Memory B cell (primary cell): ENCODE results near the gene BEAN1.

Experiments
- ATAC-seq: fragments of 150-1000 bp; cut with Tn5 transposase; 2 replicates; pipeline ENCODE4 v1.10.0; 2021; ENCODE audit warnings: low read depth, mild to moderate bottlenecking, moderate library complexity
- DNase-seq, 2 donors: peaks; one replicate each; pipeline ENCODE4 v3.0.0; 2022; ENCODE audit warnings: low spot score in 2 of 2
- H3K27ac Mint-ChIP-seq: one replicate; pipeline ENCODE4 v1.8.0; 2022; ENCODE audit warnings: mild to moderate bottlenecking, moderate library complexity, mixed read lengths
- H3K27me3 Mint-ChIP-seq: one replicate; pipeline ENCODE4 v1.8.0; 2022; ENCODE audit warnings: mixed read lengths
- H3K36me3 Mint-ChIP-seq: one replicate; pipeline ENCODE4 v1.8.0; 2022; ENCODE audit warnings: mild to moderate bottlenecking, mixed read lengths
- H3K4me1 Mint-ChIP-seq: one replicate; pipeline ENCODE4 v1.8.0; 2022; ENCODE audit warnings: mixed read lengths
- H3K4me3 Mint-ChIP-seq: one replicate; pipeline ENCODE4 v1.8.0; 2022; ENCODE audit warnings: mild to moderate bottlenecking, moderate library complexity, mixed read lengths
- H3K9me3 Mint-ChIP-seq: one replicate; pipeline ENCODE4 v1.8.0; 2022; ENCODE audit warnings: mixed read lengths

Gene BEAN1

DNA sequence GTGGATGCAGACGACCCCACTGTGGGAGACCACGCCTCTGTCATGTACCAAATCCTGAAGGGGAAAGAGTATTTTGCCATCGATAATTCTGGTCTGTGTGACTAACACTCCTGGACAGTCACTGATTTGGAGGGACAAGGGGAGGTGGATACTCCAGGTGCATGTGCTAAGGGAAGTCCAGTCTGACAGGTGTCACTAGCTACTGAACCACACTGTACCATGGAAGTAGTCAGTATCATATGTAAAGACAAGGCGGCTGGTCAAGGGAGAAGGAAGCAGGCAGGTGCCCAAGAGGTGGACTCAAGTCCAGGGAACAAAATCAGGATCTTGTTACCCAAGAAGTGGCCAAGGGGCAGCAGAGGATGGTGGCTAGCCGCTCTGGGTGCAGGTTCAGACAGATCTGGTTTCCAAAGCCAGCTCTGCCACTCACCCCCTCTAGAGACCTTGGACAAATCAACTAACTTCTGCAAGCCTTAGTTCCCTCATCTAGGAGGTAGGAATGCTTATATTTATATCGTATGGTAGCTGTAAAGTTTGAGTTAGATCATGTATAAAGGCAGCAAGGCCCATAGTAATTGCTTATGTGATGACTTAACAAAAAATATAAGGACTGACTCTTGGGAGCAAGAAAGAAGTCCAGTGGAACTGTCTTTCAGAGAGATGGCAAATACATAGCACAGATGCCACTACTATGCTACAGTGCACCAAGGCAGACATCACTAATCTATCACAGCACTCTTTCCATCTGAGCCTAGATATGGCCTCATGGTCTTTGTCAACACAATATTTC is 38.5 kb upstream of the BEAN1 start:
- no peaks in the 10 kb centered on the region for H3K9me3 Mint-ChIP-seq
- DNase-seq = no peak
- H3K27me3 Mint-ChIP-seq = peaks cover 10% of the 10 kb centered on the region
- H3K36me3 Mint-ChIP-seq = no peaks in the 10 kb centered on the region
- no peak for ATAC-seq
- H3K4me3 Mint-ChIP-seq = no peak overlapping the region
- no peaks in the 10 kb centered on the region for H3K4me1 Mint-ChIP-seq
- no peak overlapping the region for H3K27ac Mint-ChIP-seq

DNA sequence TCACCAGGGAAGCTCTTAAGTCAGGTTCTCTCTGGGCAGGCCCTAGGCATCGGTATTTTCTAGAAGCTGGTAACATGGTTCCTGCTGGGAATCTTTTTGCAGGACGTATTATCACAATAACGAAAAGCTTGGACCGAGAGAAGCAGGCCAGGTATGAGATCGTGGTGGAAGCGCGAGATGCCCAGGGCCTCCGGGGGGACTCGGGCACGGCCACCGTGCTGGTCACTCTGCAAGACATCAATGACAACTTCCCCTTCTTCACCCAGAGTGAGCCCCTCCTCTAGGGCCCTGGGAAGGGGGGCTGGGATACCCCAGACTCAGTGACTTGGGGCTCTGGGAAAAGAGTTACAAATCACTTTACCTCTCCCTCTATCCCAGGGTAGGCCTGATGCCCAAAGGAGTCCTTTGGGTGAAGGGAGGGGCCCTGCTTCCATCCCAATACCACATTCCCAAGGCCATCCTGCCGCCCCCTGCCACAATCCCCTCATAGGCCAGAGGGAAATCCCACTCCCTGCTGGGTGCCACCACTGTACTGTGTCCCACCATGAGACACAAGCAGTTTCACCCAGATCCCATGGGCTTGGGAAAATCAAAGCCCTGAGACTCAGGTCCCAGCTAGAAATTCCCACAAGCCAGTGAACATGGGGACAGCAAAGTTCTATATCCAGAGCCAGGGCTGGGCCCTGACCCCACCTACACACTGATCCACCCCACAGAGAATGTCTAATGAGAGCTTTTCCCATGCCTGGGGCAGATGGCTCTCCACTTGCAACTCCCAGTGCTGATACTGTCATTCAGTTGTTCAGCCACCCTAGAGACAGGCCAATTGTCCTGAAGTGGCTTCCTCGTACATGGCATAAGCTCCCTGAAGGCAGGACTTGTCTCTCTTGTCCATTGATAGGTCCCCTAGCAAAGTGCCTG is 37.6 kb upstream of the BEAN1 start:
- H3K4me3 Mint-ChIP-seq = no peak overlapping the region
- H3K4me1 Mint-ChIP-seq = no peaks in the 10 kb centered on the region
- ATAC-seq (no peak), DNase-seq (no peak)
- no peak overlapping the region for H3K27ac Mint-ChIP-seq
- H3K9me3 Mint-ChIP-seq = no peaks in the 10 kb centered on the region
- peaks cover 10% of the 10 kb centered on the region for H3K27me3 Mint-ChIP-seq
- H3K36me3 Mint-ChIP-seq = no peaks in the 10 kb centered on the region

DNA sequence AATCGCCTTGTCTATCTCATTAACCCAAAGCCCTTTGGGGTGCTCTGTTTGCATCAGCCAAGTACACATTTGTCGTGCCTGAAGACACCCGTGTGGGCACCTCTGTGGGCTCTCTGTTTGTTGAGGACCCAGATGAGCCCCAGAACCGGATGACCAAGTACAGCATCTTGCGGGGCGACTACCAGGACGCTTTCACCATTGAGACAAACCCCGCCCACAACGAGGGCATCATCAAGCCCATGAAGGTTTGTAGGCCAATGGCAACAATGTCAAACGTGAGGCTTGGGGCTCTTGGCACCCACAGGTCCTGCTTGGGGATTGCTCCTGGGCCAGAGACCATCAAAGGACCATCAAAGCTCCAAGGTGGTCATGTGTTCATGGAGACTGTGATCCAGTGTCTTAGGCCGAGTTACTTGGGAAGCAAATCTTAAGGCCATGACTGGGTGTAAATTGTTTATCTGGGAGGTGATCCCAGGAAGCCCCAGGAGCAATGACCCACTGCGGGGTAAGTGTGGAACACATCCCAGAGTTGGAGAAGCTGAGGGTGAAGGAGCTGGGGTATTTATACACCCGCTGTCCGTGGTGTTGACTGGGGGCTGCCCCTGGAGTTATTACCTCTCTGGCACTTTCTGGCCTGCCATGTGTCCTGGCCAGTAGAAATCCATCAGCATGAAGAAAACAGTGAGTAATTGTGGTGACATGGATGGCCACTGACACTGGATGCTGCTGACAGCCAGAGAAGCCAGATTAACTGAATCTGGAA is 36.6 kb upstream of the BEAN1 start:
- no peak for ATAC-seq
- H3K4me3 Mint-ChIP-seq = no peak overlapping the region
- H3K9me3 Mint-ChIP-seq = no peaks in the 10 kb centered on the region
- peaks cover 9% of the 10 kb centered on the region for H3K27me3 Mint-ChIP-seq
- no peaks in the 10 kb centered on the region for H3K36me3 Mint-ChIP-seq
- no peaks in the 10 kb centered on the region for H3K4me1 Mint-ChIP-seq
- DNase-seq = no peak
- no peak overlapping the region for H3K27ac Mint-ChIP-seq

DNA sequence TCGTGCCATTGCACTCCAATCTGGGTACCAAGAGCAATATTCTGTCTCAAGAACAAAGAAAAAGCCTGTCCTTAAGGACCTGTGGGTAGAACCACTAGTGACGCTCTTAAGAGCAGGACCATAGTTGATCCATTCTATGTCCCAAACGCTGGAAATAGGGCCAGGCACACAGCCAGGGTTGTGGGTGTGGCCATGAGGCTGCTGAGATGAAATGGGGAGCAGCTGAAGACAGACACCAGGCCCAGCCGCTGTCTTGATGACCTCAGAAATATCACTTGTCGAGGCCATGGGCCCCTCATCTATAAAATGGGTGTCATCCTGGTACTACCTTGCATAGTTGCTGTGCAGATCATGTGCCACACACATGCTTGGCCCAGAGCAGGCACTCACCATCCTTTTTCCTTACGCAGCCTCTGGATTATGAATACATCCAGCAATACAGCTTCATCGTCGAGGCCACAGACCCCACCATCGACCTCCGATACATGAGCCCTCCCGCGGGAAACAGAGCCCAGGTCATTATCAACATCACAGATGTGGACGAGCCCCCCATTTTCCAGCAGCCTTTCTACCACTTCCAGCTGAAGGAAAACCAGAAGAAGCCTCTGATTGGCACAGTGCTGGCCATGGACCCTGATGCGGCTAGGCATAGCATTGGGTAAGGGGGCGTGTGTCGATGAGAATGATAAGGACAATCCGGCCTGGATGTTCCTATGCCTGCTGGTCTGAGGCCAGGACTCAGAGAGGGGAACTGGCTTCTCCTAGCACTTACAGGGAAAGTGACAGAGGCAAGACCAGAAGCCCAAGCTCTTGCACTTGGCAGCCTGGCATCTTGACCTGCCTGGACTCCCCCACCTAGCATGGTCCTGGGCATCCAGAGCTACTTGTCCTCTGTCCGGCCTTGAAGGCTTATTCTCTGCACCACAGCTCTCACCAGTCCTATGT is 35.1 kb upstream of the BEAN1 start:
- Mint-ChIP-seq H3K36me3 (no peaks in the 10 kb centered on the region), H3K27ac (no peak overlapping the region), H3K9me3 (no peaks in the 10 kb centered on the region), H3K4me3 (no peak overlapping the region), H3K27me3 (peaks cover 7% of the 10 kb centered on the region), H3K4me1 (no peaks in the 10 kb centered on the region)
- ATAC-seq (no peak), DNase-seq (no peak)

DNA sequence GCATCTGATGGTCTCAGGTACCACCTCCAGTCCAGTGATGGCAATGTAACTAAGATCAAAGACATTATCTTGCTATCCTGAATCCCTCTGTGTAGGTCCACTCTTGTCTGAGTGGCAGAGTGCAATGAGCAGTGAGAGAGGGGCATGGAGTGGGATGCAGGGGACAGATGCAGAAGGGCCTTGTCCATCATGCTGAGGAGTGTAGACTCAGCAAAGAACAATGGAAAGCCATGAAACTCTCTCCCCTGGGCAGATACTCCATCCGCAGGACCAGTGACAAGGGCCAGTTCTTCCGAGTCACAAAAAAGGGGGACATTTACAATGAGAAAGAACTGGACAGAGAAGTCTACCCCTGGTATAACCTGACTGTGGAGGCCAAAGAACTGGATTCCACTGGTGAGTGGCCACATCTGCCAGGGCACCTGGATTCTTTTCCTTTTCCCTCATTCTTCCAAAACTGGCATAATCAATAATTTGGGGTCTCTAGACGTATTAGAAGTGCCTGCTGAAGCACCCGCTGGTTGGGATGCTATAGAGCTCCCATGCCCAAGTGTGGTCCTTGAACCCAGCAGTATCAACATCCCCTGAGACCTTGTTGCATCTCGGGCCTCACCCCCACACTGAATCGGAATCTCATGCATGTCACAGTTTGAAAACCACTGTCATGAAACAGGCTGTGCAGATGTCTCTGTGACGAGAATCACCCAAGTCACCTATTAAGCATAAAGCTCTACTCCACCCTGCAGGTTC is 31.1 kb upstream of the BEAN1 start:
- H3K36me3 Mint-ChIP-seq = no peaks in the 10 kb centered on the region

DNA sequence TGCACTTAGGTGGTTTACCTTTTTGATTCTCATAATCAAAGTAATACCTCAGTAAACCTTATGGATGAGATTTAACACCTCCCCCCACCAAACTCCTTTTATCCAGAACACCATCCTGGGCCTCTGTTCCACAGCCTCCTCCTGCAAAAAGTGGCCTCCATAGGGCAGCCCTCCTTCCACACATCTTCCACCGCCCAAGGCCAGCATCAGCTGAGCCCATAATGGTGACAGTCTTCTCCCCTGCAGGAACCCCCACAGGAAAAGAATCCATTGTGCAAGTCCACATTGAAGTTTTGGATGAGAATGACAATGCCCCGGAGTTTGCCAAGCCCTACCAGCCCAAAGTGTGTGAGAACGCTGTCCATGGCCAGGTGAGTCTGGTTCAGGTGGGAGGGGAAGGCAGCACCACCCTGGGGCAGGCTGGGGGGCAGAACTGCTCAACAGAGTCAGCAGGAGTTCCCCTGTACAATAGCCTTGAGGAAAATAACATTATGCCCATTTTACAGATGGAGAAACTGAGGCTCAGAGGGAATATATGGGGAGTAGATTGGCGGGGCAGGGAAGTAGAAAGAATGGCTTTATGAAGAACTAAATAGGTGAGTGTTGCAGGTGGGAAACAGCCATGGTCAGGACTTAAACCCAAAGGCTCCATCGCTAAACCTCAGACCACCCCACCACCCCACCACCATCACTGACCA is 29.2 kb upstream of the BEAN1 start:
- Mint-ChIP-seq H3K27ac (no peak overlapping the region), H3K27me3 (peaks cover 13% of the 10 kb centered on the region), H3K36me3 (no peaks in the 10 kb centered on the region), H3K9me3 (no peaks in the 10 kb centered on the region), H3K4me3 (no peak overlapping the region), H3K4me1 (no peaks in the 10 kb centered on the region)
- DNase-seq (no peak), ATAC-seq (no peak)

More for the DNA sequence above, 31.1 kb upstream of the BEAN1 start:
- no peak overlapping the region for H3K27ac Mint-ChIP-seq
- DNase-seq (no peak), ATAC-seq (no peak)
- H3K4me3 Mint-ChIP-seq = no peak overlapping the region
- H3K27me3 Mint-ChIP-seq = peaks cover 12% of the 10 kb centered on the region
- no peaks in the 10 kb centered on the region for H3K4me1 Mint-ChIP-seq
- no peaks in the 10 kb centered on the region for H3K9me3 Mint-ChIP-seq

DNA sequence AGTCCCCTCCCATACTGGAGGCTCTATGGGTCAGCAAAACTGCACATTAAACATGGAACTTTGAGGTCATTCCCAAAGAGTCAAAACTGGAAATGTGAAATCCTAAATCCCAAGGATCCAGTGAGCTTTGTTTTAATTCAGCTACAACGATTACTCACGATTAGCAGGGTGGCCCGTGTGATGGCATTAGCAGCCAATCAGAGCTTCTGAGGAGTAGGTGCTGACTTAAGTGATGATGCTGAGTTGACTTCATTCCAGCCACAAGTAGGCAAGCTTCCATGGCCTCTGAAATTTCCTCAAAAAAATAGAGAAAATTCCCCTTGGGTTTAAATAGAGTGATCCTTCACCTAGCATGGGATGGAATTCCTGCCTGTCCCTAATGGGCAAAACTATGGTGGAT is 28.1 kb upstream of the BEAN1 start:
- DNase-seq (no peak), ATAC-seq (no peak)
- Mint-ChIP-seq H3K27ac (no peak overlapping the region), H3K9me3 (no peaks in the 10 kb centered on the region), H3K36me3 (no peaks in the 10 kb centered on the region), H3K27me3 (peaks cover 16% of the 10 kb centered on the region), H3K4me1 (no peaks in the 10 kb centered on the region), H3K4me3 (no peak overlapping the region)

DNA sequence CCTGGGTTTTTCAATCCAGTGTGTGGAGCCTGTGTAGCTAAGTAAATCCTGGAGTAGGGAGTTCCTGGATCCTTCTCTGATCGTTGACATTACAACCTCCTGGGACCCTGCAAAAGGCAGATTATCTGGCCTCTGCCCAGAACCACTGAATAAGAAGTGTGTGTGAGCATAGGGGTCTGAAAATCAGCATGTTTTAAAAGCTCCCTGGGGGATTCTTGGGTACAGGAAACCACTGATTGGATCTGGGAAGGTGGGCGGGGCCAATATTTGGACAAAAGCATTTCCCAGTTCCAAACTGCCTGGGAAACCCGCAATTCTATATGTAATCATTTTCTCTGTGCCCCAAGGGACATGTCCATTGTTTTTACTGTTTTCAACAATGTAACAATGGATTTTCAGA is 27.2 kb upstream of the BEAN1 start:
- H3K4me3 Mint-ChIP-seq = no peak overlapping the region
- no peak overlapping the region for H3K27ac Mint-ChIP-seq
- ATAC-seq (no peak), DNase-seq (no peak)
- H3K9me3 Mint-ChIP-seq = no peaks in the 10 kb centered on the region
- no peaks in the 10 kb centered on the region for H3K36me3 Mint-ChIP-seq
- peaks cover 18% of the 10 kb centered on the region for H3K27me3 Mint-ChIP-seq
- H3K4me1 Mint-ChIP-seq = no peaks in the 10 kb centered on the region

DNA sequence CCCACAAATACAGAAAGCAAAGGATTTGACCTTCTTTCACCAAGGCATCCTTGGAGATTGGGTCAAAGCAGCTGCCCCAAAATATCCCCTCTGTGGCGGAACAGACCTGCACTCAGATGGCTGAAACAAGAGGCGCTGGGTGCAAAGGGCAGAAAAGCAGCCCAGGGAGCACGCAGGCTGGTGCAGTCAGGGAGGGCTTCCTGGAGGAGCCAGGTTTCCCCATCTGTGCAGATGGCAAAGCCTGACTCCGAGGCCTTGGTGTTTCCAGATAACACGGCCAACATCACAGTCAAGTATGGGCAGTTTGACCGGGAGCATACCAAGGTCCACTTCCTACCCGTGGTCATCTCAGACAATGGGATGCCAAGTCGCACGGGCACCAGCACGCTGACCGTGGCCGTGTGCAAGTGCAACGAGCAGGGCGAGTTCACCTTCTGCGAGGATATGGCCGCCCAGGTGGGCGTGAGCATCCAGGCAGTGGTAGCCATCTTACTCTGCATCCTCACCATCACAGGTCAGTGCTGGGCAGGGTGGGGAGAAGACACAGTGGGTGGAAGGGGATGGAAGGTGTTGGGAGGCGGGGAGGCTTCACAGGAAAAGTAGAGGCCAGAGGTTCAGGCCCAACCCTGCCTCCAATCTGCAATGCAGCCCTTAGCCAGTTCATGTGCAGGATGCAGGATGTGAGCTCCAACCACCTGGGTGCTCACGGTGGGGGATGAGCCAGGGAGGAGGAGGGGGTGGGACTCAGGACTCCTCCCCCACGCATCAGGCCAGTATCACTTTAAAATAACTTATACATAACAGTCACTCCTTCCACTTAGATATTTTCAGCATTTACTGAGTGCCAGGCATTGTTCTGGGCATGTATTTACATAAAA is 26.4 kb upstream of the BEAN1 start:
- no peak overlapping the region for H3K4me3 Mint-ChIP-seq
- H3K4me1 Mint-ChIP-seq = no peaks in the 10 kb centered on the region
- no peaks in the 10 kb centered on the region for H3K36me3 Mint-ChIP-seq
- no peaks in the 10 kb centered on the region for H3K9me3 Mint-ChIP-seq
- no peak overlapping the region for H3K27ac Mint-ChIP-seq
- ATAC-seq (no peak), DNase-seq (no peak)
- peaks cover 19% of the 10 kb centered on the region for H3K27me3 Mint-ChIP-seq

DNA sequence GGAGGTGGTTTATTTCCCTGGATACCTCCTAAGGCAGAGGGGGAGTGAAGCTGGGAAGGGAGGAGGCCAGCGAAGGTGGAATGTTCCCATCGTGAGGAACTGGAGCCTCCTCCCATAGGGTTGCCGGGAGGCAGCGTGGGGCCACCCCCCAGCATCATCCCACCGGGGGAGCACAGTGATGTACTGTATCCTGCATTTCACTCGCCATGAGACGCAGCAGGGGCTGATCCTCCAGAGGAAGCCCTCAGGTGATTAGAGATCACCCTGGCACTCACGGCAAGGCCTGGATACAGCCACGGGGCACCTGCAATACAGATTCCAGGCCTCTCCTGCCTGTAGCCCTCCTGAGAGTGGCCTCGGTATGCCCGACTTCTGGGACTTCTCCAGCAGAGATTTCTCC is 25.5 kb upstream of the BEAN1 start:
- Mint-ChIP-seq H3K36me3 (no peaks in the 10 kb centered on the region), H3K9me3 (no peaks in the 10 kb centered on the region), H3K27me3 (peaks cover 19% of the 10 kb centered on the region), H3K4me3 (no peak overlapping the region), H3K4me1 (no peaks in the 10 kb centered on the region), H3K27ac (no peak overlapping the region)
- ATAC-seq = no peak
- no peak for DNase-seq

DNA sequence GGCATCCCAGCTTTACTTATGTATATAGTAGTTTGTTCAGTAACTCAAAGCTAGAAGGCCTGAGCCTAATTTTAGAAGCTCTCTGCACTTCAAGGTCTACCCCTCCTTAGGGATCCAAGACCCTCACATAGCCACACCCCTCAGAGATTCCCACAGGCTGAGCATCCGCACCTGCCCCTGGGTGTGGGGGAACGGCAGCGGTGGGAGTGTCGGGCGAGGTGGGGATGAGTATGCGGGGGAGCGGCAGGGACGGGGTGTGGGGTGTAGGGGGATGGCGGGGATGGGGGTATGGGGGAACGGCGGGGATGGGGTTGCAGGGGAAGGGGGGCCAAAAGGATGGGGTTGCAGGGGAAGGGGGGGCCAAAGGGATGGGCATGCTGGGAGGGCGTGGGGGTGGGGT is 24.9 kb upstream of the BEAN1 start:
- no peak for ATAC-seq
- H3K4me1 Mint-ChIP-seq = peaks cover 4% of the 10 kb centered on the region
- H3K27ac Mint-ChIP-seq = no peak overlapping the region
- H3K9me3 Mint-ChIP-seq = no peaks in the 10 kb centered on the region
- no peak for DNase-seq
- H3K4me3 Mint-ChIP-seq = no peak overlapping the region
- peaks cover 19% of the 10 kb centered on the region for H3K27me3 Mint-ChIP-seq
- no peaks in the 10 kb centered on the region for H3K36me3 Mint-ChIP-seq
